ENCODE measurements around the gene GSTO1. TPM values are rescaled to one million over a fixed set of nuclear protein-coding genes. Genes with fewer than 3 reads are reported as not detected.
A peak's percentile ranks its signal among the peaks of the same experiment; 100 is the strongest.

Gene GSTO1
- total and polyA plus RNA-seq, 2 donors from 2014 or later = 83.7 to 263 TPM

- intact Hi-C loops (cut with DNase I) = no loop called here
- Histone ChIP-seq H3K27ac (ENCODE audit: low read depth in 2 of 2, low read length in 2 of 2) (no peak overlapping the region), H3K36me3 (ENCODE audit: control insufficient read depth in 2 of 3, insufficient read depth in 3 of 3, low read length in 3 of 3) (peaks cover 7 to 40% (median 17%) of the 10 kb centered on the region in 3 donors), H3K4me1 (ENCODE audit: control insufficient read depth in 2 of 3, insufficient read depth in 2 of 3, low read depth in 1 of 3, low read length in 3 of 3) (peaks cover 0 to 24% (median 22%) of the 10 kb centered on the region in 3 donors), H3K27me3 (ENCODE audit: control insufficient read depth, insufficient read depth, low read length) (no peaks in the 10 kb centered on the region), H3K9ac (ENCODE audit: low read length in 3 of 3) (no peak overlapping the region), H3K9me3 (ENCODE audit: control insufficient read depth in 2 of 3, insufficient read depth in 1 of 3, low read length in 3 of 3) (no peaks in the 10 kb centered on the region), H3K4me3 (ENCODE audit: low read length in 3 of 3) (no peak overlapping the region)
- FAIRE-seq (no peak), DNase-seq (no peak)
- TF ChIP-seq CTCF (IDR thresholded peaks at IDR 0.05; ENCODE audit: borderline replicate concordance, extremely low read depth, insufficient read depth) = no peak
These were observed 2.5 kb downstream of the GSTO1 start for GRCh38 chr10:104257235-104257634.

GRCh38 chr10:104258209-104258608 is 3.5 kb downstream of the GSTO1 start:
- peak overlapping the region in 1 of 2 donors; percentile 45 for H3K27ac ChIP-seq (ENCODE audit: low read depth in 2 of 2, low read length in 2 of 2)
- H3K4me3 ChIP-seq (ENCODE audit: low read length in 3 of 3) = no peak overlapping the region
- intact Hi-C loops (cut with DNase I) = no loop called here
- no peak overlapping the region for H3K9ac ChIP-seq (ENCODE audit: low read length in 3 of 3)
- H3K4me1 ChIP-seq (ENCODE audit: control insufficient read depth in 2 of 3, insufficient read depth in 2 of 3, low read depth in 1 of 3, low read length in 3 of 3) = peaks cover 0 to 24% (median 22%) of the 10 kb centered on the region in 3 donors
- H3K27me3 ChIP-seq (ENCODE audit: control insufficient read depth, insufficient read depth, low read length) = no peaks in the 10 kb centered on the region
- DNase-seq (no peak), FAIRE-seq (no peak)
- no peak for TF ChIP-seq CTCF (IDR thresholded peaks at IDR 0.05; ENCODE audit: borderline replicate concordance, extremely low read depth, insufficient read depth)
- H3K9me3 ChIP-seq (ENCODE audit: control insufficient read depth in 2 of 3, insufficient read depth in 1 of 3, low read length in 3 of 3) = no peaks in the 10 kb centered on the region
- peaks cover 7 to 48% (median 17%) of the 10 kb centered on the region in 3 donors for H3K36me3 ChIP-seq (ENCODE audit: control insufficient read depth in 2 of 3, insufficient read depth in 3 of 3, low read length in 3 of 3)

GRCh38 chr10:104259456-104259855 is 4.8 kb downstream of the GSTO1 start:
- TF ChIP-seq CTCF (IDR thresholded peaks at IDR 0.05; ENCODE audit: borderline replicate concordance, extremely low read depth, insufficient read depth) = no peak
- peaks cover 0 to 24% (median 17%) of the 10 kb centered on the region in 3 donors for H3K4me1 ChIP-seq (ENCODE audit: control insufficient read depth in 2 of 3, insufficient read depth in 2 of 3, low read depth in 1 of 3, low read length in 3 of 3)
- peak overlapping the region in 1 of 3 donors; percentile 19 for H3K4me3 ChIP-seq (ENCODE audit: low read length in 3 of 3)
- H3K9ac ChIP-seq (ENCODE audit: low read length in 3 of 3) = peak overlapping the region in 1 of 3 donors; percentile 31
- no peaks in the 10 kb centered on the region for H3K9me3 ChIP-seq (ENCODE audit: control insufficient read depth in 2 of 3, insufficient read depth in 1 of 3, low read length in 3 of 3)
- intact Hi-C loops (cut with DNase I) = no loop called here
- FAIRE-seq (no peak), DNase-seq (no peak)
- peak overlapping the region in 1 of 2 donors; percentile 73 for H3K27ac ChIP-seq (ENCODE audit: low read depth in 2 of 2, low read length in 2 of 2)
- peaks cover 7 to 53% (median 19%) of the 10 kb centered on the region in 3 donors for H3K36me3 ChIP-seq (ENCODE audit: control insufficient read depth in 2 of 3, insufficient read depth in 3 of 3, low read length in 3 of 3)
- H3K27me3 ChIP-seq (ENCODE audit: control insufficient read depth, insufficient read depth, low read length) = no peaks in the 10 kb centered on the region
